Bronchial epithelial cell (primary cell): ENCODE data around the gene GTF3C6. TPM values are rescaled to one million over a fixed set of nuclear protein-coding genes. Genes with fewer than 3 reads are reported as not detected.

Experiments
- DNase-seq: peaks from one replicate; pipeline ENCODE4 v3.0.0-alpha.2; 2010; ENCODE audit warnings: low read depth
- FAIRE-seq: peaks from 2 replicates; lab custom pipeline; 2011; peaks lifted over from hg19 to GRCh38; lab: Jason Lieb, UNC
- H3K27me3 ChIP-seq: 2 replicates; pipeline ENCODE4 v1.5.1; 2011; ENCODE audit warnings: low read length; ENCODE audit not compliant: control insufficient read depth, insufficient read depth
- H3K36me3 ChIP-seq: 2 replicates; pipeline ENCODE4 v1.5.1; 2011; ENCODE audit warnings: low read length; ENCODE audit not compliant: control insufficient read depth, insufficient read depth
- H3K4me3 ChIP-seq: 2 replicates; pipeline ENCODE4 v1.5.1; 2011; ENCODE audit warnings: mild to moderate bottlenecking, low read depth, low read length, control low read depth
- CTCF ChIP-seq: IDR thresholded peaks from 2 replicates; pipeline ENCODE4 v1.5.1; 2011; ENCODE audit warnings: mild to moderate bottlenecking, moderate library complexity, low read length, control low read depth, inconsistent platforms; ENCODE audit not compliant: insufficient read depth, severe bottlenecking
- total RNA-seq: library from RNA; depleted of rRNA; stranded (reverse); fragments of >200 nt; gene quantifications from 2 replicates; pipeline ENCODE4 v1.2.1, GENCODE V29; 2014

Gene GTF3C6
- total RNA-seq, 1 donor from 2014 or later: 38.7 TPM

GRCh38 chr6:110990840-110991576, 32.5 kb downstream of the GTF3C6 start:
- no peak for DNase-seq
- TF ChIP-seq CTCF: no peak
- no peaks in the 10 kb centered on the region for H3K27me3 ChIP-seq
- H3K4me3 ChIP-seq: no peak overlapping the region
- H3K36me3 ChIP-seq: peaks cover 6% of the 10 kb centered on the region
- FAIRE-seq: no peak

GRCh38 chr6:110996691-110997090, 38.2 kb downstream of the GTF3C6 start:
- H3K36me3 ChIP-seq: peaks cover 7% of the 10 kb centered on the region
- H3K27me3 ChIP-seq: no peaks in the 10 kb centered on the region
- no peak overlapping the region for H3K4me3 ChIP-seq
- TF ChIP-seq CTCF: no peak
- DNase-seq (no peak), FAIRE-seq (no peak)

GRCh38 chr6:110999634-111000270, 41.2 kb downstream of the GTF3C6 start:
- Histone ChIP-seq H3K27me3 (no peaks in the 10 kb centered on the region), H3K4me3 (no peak overlapping the region), H3K36me3 (peaks cover 6% of the 10 kb centered on the region)
- TF ChIP-seq CTCF: peak; percentile 14
- DNase-seq (peak; percentile 44), FAIRE-seq (no peak)

- DNase-seq (no peak), FAIRE-seq (no peak)
- H3K27me3 ChIP-seq: no peaks in the 10 kb centered on the region
- H3K36me3 ChIP-seq: peaks cover 9% of the 10 kb centered on the region
- TF ChIP-seq CTCF: no peak
- no peak overlapping the region for H3K4me3 ChIP-seq
Measured at GRCh38 chr6:111002350-111002749, 43.8 kb downstream of the GTF3C6 start.

- H3K36me3 ChIP-seq: peaks cover 9% of the 10 kb centered on the region
- H3K27me3 ChIP-seq: no peaks in the 10 kb centered on the region
- peak; percentile 36 for TF ChIP-seq CTCF
- DNase-seq (peak; percentile 46), FAIRE-seq (no peak)
- H3K4me3 ChIP-seq: no peak overlapping the region
Measured at GRCh38 chr6:111011360-111012142, 53.0 kb downstream of the GTF3C6 start.
